ENCODE data around the gene GCGR. TPM values are rescaled to one million over a fixed set of nuclear protein-coding genes. Genes with fewer than 3 reads are reported as not detected.

The GCGR gene
- total RNA-seq, 1 donor from 2014 or later: not detected

- H3K79me2 ChIP-seq (ENCODE audit: low read depth): no peaks in the 10 kb centered on the region
- H3K9ac ChIP-seq: no peak overlapping the region
- TF ChIP-seq EZH2 (IDR thresholded peaks at IDR 0.05) (no peak), EZH2phosphoT487 (IDR thresholded peaks at IDR 0.05) (no peak), CTCF (IDR thresholded peaks at IDR 0.05) (no peak)
- no peak overlapping the region for H3K27ac ChIP-seq
- peaks cover 5% of the 10 kb centered on the region for H3F3A ChIP-seq (ENCODE audit: low read depth)
- no peaks in the 10 kb centered on the region for H3K36me3 ChIP-seq
- H3K27me3 Mint-ChIP-seq (ENCODE audit: insufficient read depth, low read depth): peaks cover 8% of the 10 kb centered on the region
- H3K4me3 Mint-ChIP-seq: no peak overlapping the region
- no peak overlapping the region for H3K4me3 ChIP-seq
- no peaks in the 10 kb centered on the region for H3K4me1 ChIP-seq
- no peak overlapping the region for H2AFZ ChIP-seq (replicated peaks)
- DNase-seq (ENCODE audit: low spot score): no peak
- H3K9me3 Mint-ChIP-seq: no peaks in the 10 kb centered on the region
- no peaks in the 10 kb centered on the region for H3K27me3 ChIP-seq
- no peak overlapping the region for H3K27ac Mint-ChIP-seq
- no peak overlapping the region for H3K4me2 ChIP-seq
- H3K4me1 Mint-ChIP-seq: no peaks in the 10 kb centered on the region
- peaks cover 8% of the 10 kb centered on the region for H3K36me3 Mint-ChIP-seq
- H3K9me3 ChIP-seq (ENCODE audit: low read depth): no peaks in the 10 kb centered on the region
- H4K20me1 ChIP-seq (ENCODE audit: low read depth): no peaks in the 10 kb centered on the region
These were observed 40.9 kb downstream of the GCGR start for GRCh38 chr17:81844887-81845286.

- H3K9me3 Mint-ChIP-seq: no peaks in the 10 kb centered on the region
- H3K4me3 ChIP-seq: no peak overlapping the region
- H3K27ac Mint-ChIP-seq: no peak overlapping the region
- DNase-seq (ENCODE audit: low spot score): no peak
- no peak overlapping the region for H2AFZ ChIP-seq (replicated peaks)
- H3K4me2 ChIP-seq: no peak overlapping the region
- no peak overlapping the region for H3K27ac ChIP-seq
- peaks cover 8% of the 10 kb centered on the region for H3K36me3 Mint-ChIP-seq
- H3K9me3 ChIP-seq (ENCODE audit: low read depth): no peaks in the 10 kb centered on the region
- no peaks in the 10 kb centered on the region for H3K36me3 ChIP-seq
- H4K20me1 ChIP-seq (ENCODE audit: low read depth): no peaks in the 10 kb centered on the region
- no peaks in the 10 kb centered on the region for H3K4me1 ChIP-seq
- H3K4me1 Mint-ChIP-seq: no peaks in the 10 kb centered on the region
- H3K9ac ChIP-seq: no peak overlapping the region
- H3K79me2 ChIP-seq (ENCODE audit: low read depth): no peaks in the 10 kb centered on the region
- H3K27me3 ChIP-seq: no peaks in the 10 kb centered on the region
- TF ChIP-seq EZH2phosphoT487 (IDR thresholded peaks at IDR 0.05): no peak
- no peak for TF ChIP-seq EZH2 (IDR thresholded peaks at IDR 0.05)
- TF ChIP-seq CTCF (IDR thresholded peaks at IDR 0.05): no peak
- H3K27me3 Mint-ChIP-seq (ENCODE audit: insufficient read depth, low read depth): peaks cover 7% of the 10 kb centered on the region
- H3K4me3 Mint-ChIP-seq: no peak overlapping the region
- H3F3A ChIP-seq (ENCODE audit: low read depth): peaks cover 5% of the 10 kb centered on the region
These were observed 41.4 kb downstream of the GCGR start for GRCh38 chr17:81845361-81845760.

GRCh38 chr17:81845881-81846742 is 42.2 kb downstream of the GCGR start:
- H3K4me3 Mint-ChIP-seq: no peak overlapping the region
- no peak overlapping the region for H2AFZ ChIP-seq (replicated peaks)
- H3K27me3 ChIP-seq: no peaks in the 10 kb centered on the region
- peaks cover 8% of the 10 kb centered on the region for H3K36me3 Mint-ChIP-seq
- no peaks in the 10 kb centered on the region for H3K4me1 Mint-ChIP-seq
- H3K4me1 ChIP-seq: no peaks in the 10 kb centered on the region
- H4K20me1 ChIP-seq (ENCODE audit: low read depth): no peaks in the 10 kb centered on the region
- H3K27me3 Mint-ChIP-seq (ENCODE audit: insufficient read depth, low read depth): peaks cover 6% of the 10 kb centered on the region
- no peak for DNase-seq (ENCODE audit: low spot score)
- H3K9me3 Mint-ChIP-seq: no peaks in the 10 kb centered on the region
- no peak for TF ChIP-seq EZH2 (IDR thresholded peaks at IDR 0.05)
- TF ChIP-seq CTCF (IDR thresholded peaks at IDR 0.05): no peak
- TF ChIP-seq EZH2phosphoT487 (IDR thresholded peaks at IDR 0.05): no peak
- H3K79me2 ChIP-seq (ENCODE audit: low read depth): no peaks in the 10 kb centered on the region
- H3K9me3 ChIP-seq (ENCODE audit: low read depth): no peaks in the 10 kb centered on the region
- H3F3A ChIP-seq (ENCODE audit: low read depth): peaks cover 5% of the 10 kb centered on the region
- H3K9ac ChIP-seq: no peak overlapping the region
- H3K4me3 ChIP-seq: no peak overlapping the region
- no peak overlapping the region for H3K27ac ChIP-seq
- H3K4me2 ChIP-seq: no peak overlapping the region
- H3K27ac Mint-ChIP-seq: no peak overlapping the region
- no peaks in the 10 kb centered on the region for H3K36me3 ChIP-seq
